Left ventricle myocardium inferior (tissue), 1 donor: ENCODE data around the gene TBXA2R. TPM values are rescaled to one million over a fixed set of nuclear protein-coding genes. Genes with fewer than 3 reads are reported as not detected.

Experiments
- DNase-seq: peaks from one replicate; pipeline ENCODE4 v3.0.0-alpha.2; 2020
- H3K27ac ChIP-seq: fragments of 200-600 bp; replicated peaks from 2 replicates; pipeline ENCODE4 v1.8.0; 2021
- H3K27me3 ChIP-seq: fragments of 200-600 bp; 2 replicates; pipeline ENCODE4 v1.8.0; 2021; ENCODE audit warnings: low read depth
- H3K36me3 ChIP-seq: fragments of 200-600 bp; 2 replicates; pipeline ENCODE4 v1.8.0; 2021
- H3K4me1 ChIP-seq: fragments of 200-600 bp; 2 replicates; pipeline ENCODE4 v1.8.0; 2021
- H3K4me3 ChIP-seq: fragments of 200-600 bp; 2 replicates; pipeline ENCODE4 v1.8.0; 2021; ENCODE audit warnings: mild to moderate bottlenecking, moderate library complexity
- H3K9me3 ChIP-seq: fragments of 200-600 bp; replicated peaks from 2 replicates; pipeline ENCODE4 v1.8.0; 2021
- CTCF ChIP-seq: fragments of 200-600 bp; IDR thresholded peaks from 2 replicates; pipeline ENCODE4 v1.8.0; 2021; ENCODE audit warnings: antibody characterized with exemption, mild to moderate bottlenecking, borderline replicate concordance
- intact Hi-C: fragments of 100-400 bp; cut with micrococcal nuclease; formaldehyde crosslinking; loops from one replicate; pipeline ENCODE4 v1.11.0; 2022
- total RNA-seq: library from RNA; stranded (reverse); fragmentation: NEBNext Ultra II Directional; extraction: Animal tissue kit (Norgen Biotek cat#: 25700); gene quantifications from one replicate; pipeline ENCODE4 v1.2.1, GENCODE V29; 2021
- donor health status: DM: no; HTN: yes; CAD: no; lungs with severe emphysema.

Gene TBXA2R
- total RNA-seq, 1 donor from 2014 or later = 2.3 TPM

GRCh38 chr19:3645726-3646125 is 39.1 kb upstream of the TBXA2R start:
- H3K27ac ChIP-seq = no peak overlapping the region

DNA sequence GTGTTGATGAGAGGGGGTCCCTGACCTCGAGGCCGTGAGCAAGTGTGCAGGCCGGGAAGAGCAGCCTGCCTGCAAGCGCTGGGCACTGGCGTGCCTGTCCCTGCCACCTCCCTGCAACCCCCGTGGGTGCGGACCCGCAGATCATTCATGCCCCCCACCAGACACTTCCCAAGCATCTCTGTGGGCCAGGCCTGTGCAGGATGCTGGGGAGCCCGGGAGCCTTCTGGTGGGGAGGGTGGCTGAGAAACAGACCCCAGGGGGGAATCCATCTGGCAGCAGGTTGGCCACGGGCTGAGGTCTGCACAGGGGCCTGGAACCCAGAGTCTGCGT is 38.4 kb upstream of the TBXA2R start:
- H3K36me3 ChIP-seq = peaks cover 79% of the 10 kb centered on the region

More at GRCh38 chr19:3645726-3646125, 39.1 kb upstream of the TBXA2R start:
- TF ChIP-seq CTCF = no peak
- H3K27me3 ChIP-seq = no peaks in the 10 kb centered on the region
- no peak overlapping the region for H3K4me3 ChIP-seq
- H3K9me3 ChIP-seq = no peaks in the 10 kb centered on the region
- H3K36me3 ChIP-seq = peaks cover 79% of the 10 kb centered on the region
- H3K4me1 ChIP-seq = peaks cover 9% of the 10 kb centered on the region
- intact Hi-C loops = no loop called here
- no peak for DNase-seq

GRCh38 chr19:3644351-3645066 is 37.8 kb upstream of the TBXA2R start:
- H3K4me1 ChIP-seq = peaks cover 9% of the 10 kb centered on the region
- DNase-seq = no peak
- H3K27me3 ChIP-seq = no peaks in the 10 kb centered on the region
- peaks cover 80% of the 10 kb centered on the region for H3K36me3 ChIP-seq
- intact Hi-C loops = no loop called here
- H3K4me3 ChIP-seq = no peak overlapping the region
- no peak overlapping the region for H3K27ac ChIP-seq
- H3K9me3 ChIP-seq = no peaks in the 10 kb centered on the region
- TF ChIP-seq CTCF = no peak

More for the DNA sequence above, 38.4 kb upstream of the TBXA2R start:
- H3K9me3 ChIP-seq = no peaks in the 10 kb centered on the region
- no peak overlapping the region for H3K27ac ChIP-seq
- DNase-seq = no peak
- H3K27me3 ChIP-seq = no peaks in the 10 kb centered on the region
- H3K4me3 ChIP-seq = no peak overlapping the region
- H3K4me1 ChIP-seq = peaks cover 9% of the 10 kb centered on the region
- intact Hi-C loops = no loop called here
- TF ChIP-seq CTCF = no peak

GRCh38 chr19:3643674-3644313 is 37.1 kb upstream of the TBXA2R start:
- H3K36me3 ChIP-seq = peaks cover 87% of the 10 kb centered on the region
- H3K27ac ChIP-seq = no peak overlapping the region
- no peak for DNase-seq

More at GRCh38 chr19:3643674-3644313, 37.1 kb upstream of the TBXA2R start:
- intact Hi-C loops = no loop called here
- H3K9me3 ChIP-seq = no peaks in the 10 kb centered on the region
- H3K4me3 ChIP-seq = no peak overlapping the region
- H3K4me1 ChIP-seq = peaks cover 9% of the 10 kb centered on the region
- no peaks in the 10 kb centered on the region for H3K27me3 ChIP-seq
- no peak for TF ChIP-seq CTCF
